Fibroblast of mammary gland (primary cell): Measurements from ENCODE around the gene SHANK3.

ENCODE experiments used
- DNase-seq: peaks from one replicate; pipeline ENCODE4 v3.0.0-alpha.2; 2010; ENCODE audit warnings: low read depth
- H3K4me3 ChIP-seq: 2 replicates; pipeline ENCODE4 v1.5.1; 2011; ENCODE audit warnings: low read depth, mild to moderate bottlenecking, low read length, moderate library complexity; ENCODE audit not compliant: control insufficient read depth
- TF ChIP-seq, protein P1 (sequence below): conservative IDR thresholded peaks from 2 replicates; pipeline ENCODE4 v1.5.1; 2011; ENCODE audit warnings: low read depth, low read length, inconsistent platforms; ENCODE audit not compliant: control insufficient read depth, insufficient read depth

Gene SHANK3

DNA sequence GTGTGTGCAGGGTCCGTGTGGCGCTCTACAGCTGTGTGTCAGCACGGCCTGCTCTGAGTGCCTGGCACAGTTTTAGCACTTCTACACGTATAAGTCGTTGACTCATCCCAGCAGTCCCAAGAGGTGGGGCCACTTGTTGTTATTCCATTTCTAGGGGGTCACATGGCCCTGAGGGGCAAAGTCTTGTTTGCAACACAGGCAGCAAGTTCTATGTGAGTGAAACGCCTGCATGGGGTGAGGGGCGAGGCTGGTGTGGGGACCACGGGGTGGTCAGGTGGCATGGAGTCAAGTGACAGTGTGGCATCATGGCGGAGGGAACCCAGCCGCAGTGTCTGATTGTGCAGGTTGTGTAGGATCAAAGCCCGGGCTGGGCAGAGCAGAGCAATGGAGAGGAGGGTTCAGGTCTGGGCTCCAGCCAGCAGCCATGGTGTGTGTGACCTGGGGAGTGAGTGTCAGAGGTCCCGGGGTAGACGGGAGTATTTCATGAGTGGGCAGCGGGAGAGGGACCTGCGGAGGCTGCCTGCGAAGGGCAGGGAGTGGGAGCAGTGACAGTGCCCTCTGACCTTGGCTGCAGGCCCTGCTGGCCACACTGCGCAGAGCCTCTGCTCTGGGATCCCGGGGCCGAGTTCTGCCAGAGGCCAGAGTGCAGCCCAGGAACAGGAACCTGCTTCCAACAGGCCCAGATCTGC, 27.9 kb downstream of the SHANK3 start:
- TF ChIP-seq, protein P1, sequence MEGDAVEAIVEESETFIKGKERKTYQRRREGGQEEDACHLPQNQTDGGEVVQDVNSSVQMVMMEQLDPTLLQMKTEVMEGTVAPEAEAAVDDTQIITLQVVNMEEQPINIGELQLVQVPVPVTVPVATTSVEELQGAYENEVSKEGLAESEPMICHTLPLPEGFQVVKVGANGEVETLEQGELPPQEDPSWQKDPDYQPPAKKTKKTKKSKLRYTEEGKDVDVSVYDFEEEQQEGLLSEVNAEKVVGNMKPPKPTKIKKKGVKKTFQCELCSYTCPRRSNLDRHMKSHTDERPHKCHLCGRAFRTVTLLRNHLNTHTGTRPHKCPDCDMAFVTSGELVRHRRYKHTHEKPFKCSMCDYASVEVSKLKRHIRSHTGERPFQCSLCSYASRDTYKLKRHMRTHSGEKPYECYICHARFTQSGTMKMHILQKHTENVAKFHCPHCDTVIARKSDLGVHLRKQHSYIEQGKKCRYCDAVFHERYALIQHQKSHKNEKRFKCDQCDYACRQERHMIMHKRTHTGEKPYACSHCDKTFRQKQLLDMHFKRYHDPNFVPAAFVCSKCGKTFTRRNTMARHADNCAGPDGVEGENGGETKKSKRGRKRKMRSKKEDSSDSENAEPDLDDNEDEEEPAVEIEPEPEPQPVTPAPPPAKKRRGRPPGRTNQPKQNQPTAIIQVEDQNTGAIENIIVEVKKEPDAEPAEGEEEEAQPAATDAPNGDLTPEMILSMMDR, result no peak
- DNase-seq, result peak; percentile 22
- H3K4me3 ChIP-seq, result no peak overlapping the region

DNA sequence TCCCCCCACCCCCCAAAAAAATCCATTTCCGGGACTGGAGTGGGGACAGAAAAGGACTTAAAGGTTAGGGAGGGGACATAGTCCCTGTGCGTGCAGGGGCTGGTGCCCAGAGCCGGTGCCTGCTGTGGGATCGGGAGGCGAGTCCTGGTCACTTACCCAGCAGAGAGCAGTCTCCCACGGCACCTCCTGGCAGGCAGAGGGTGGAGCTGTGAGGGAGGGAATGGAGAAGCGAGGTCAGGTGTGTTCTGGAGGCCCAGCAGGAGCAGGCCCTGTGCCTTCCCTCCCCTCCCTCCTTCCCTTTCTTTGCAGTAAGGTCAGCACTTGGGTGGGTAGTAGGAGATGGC, 28.4 kb downstream of the SHANK3 start:
- no peak for DNase-seq
- TF ChIP-seq, protein P1, result no peak

DNA sequence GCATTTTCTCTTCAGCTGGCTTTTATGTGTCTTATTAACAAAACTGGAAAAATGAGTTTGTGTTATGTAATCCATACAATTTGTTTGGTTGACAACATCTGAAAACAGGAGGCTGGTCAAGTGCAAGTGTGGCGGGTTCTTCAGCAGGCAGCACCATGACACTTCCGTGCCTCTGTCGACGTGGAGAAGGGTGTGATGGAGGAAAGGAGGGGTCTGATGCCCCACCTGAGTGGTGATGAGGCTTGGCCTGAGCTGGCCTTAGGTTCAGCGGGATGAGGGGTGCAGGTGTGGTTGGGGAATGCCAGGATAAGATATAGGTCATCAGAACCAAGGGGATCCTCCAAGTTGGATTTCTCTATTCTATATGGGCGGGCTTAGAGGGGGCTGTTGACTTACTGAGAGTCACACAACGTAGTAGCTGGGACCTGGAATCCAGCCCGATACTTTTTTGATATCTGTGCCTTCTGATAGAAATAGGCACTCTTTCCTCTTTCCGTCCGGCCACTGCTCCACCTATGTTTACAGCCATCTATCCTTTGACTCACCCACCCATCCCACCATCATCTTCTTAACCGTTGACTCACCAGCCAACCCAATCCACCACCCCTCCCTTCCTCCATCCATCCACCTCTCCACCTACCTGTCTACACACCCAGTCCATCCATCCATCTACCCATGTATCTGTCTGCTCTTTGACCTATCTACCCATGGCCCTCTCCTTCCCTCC, 29.0 kb downstream of the SHANK3 start:
- no peak for DNase-seq
- TF ChIP-seq, protein P1, result no peak
- H3K4me3 ChIP-seq, result no peak overlapping the region

More for the DNA sequence above, 28.4 kb downstream of the SHANK3 start:
- H3K4me3 ChIP-seq, result no peak overlapping the region

DNA sequence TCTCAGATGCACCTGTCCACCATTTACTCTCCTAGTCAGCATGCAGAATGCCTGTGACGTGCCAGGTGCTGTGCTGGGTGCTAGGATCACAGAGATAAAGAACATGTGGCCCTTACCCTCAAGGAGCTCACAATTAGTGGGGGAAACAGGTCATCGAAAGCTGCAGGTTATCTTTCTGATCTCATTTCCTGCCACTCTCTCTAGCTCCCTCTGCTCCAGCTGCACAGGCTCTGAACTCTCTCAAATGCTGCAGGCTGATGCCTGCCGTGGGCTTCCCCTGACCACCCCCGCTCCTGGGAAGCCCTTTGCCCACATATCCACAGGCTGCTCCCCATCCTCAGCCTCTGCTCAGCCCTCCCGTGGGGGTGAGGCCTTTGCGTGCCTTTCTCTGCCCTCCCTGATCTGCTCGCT, 29.6 kb downstream of the SHANK3 start:
- DNase-seq, result no peak
- no peak overlapping the region for H3K4me3 ChIP-seq
- TF ChIP-seq, protein P1, result no peak

DNA sequence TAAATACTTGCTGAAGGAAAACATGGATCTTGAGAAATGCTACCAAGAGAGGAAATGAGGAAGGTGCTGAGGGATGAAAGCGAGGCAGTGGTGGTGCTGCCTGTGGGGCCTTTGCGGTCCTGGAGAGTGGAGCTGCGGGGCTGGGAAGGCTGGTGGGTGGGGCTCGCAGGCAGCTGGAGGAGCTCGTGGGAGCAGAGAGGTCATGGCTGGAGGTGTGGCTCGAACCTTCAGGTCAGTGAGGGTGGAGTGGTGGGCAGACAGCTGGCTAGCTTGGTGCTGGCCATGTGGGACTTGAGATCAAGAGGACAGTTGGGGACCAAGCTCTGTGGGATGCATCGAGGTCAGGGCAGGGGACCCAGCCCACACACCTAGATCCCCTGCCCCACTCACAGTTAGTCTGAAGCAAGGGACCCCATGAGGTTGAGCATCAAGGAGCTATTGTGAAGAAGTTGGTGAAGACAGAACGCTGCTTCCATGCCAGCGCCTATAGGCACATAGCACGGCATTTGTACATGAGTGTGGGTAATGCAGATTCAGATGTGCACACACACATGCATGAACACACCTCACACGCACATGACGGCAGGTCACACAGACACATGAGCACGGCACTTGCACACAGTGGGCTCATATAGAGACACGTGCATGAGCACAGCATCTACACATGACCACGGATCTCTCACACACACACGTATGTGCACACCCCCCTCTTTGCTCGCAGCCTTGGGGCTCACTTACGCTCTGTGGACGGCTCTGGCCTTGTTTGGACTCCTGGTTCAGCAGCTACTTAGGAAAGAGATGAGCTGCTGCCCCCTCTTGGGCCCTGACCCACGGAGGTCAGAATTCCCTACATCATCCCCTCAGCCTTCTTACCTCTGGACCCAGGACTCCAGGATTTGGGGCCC, 30.4 kb downstream of the SHANK3 start:
- DNase-seq, result no peak
- H3K4me3 ChIP-seq, result no peak overlapping the region
- TF ChIP-seq, protein P1, result no peak

DNA sequence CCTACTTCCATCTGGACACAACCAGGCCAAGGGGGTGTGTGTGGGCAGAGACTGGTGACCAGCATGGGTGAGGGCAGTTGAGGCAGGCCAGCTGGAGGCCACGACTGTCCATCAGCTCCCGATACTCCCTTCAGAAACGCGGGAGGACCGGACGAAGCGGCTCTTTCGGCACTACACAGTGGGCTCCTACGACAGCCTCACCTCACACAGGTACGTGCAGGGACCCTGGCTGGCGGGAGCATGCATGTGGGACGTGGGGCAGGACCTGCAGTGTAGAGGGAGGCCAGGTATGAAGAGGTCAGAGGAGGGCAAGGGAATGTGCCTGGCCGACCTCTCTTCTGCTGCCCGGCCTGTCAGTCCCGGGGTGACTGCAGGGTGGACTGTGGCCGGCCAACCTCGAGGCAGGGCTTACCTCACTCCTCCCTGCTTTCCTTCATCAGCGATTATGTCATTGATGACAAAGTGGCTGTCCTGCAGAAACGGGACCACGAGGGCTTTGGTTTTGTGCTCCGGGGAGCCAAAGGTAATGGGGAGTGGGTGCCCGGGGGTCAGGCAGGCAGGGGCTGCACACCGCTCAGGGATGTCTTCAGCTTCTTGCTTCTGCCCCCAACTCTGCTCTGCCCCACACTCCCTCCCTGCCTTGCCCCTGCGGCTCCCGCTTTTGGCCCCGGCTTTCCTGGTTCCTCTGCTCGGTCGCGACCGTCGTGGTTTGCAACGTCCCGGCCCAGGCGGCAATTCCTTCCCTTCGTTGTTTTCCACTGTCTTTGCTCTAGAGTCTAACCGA, 31.3 kb downstream of the SHANK3 start:
- no peak for DNase-seq
- H3K4me3 ChIP-seq, result no peak overlapping the region
- TF ChIP-seq, protein P1, result no peak
